Esophagus muscularis mucosa (tissue), 4 donors: Measurements from ENCODE around the gene DMC1. TPM values are rescaled to one million over a fixed set of nuclear protein-coding genes. Genes with fewer than 3 reads are reported as not detected.
A peak's percentile ranks its signal among the peaks of the same experiment; 100 is the strongest.

ENCODE experiments used
- DNase-seq: peaks from one replicate; pipeline ENCODE4 v3.0.0-alpha.2; 2017; ENCODE audit errors: extremely low spot score
- H3K27ac ChIP-seq, 4 donors: fragments of 200-600 bp; sonication (generic); replicated peaks in 1 of 4; 1 replicate in 3 of 4; 2 replicates in 1 of 4; pipeline ENCODE4 v1.5.1; 2016 to 2019; ENCODE audit warnings: mild to moderate bottlenecking in 1 of 4
- H3K27me3 ChIP-seq, 4 donors: fragments of 200-600 bp; sonication (generic); one replicate each; pipeline versions ENCODE4 v1.5.1 to v1.6.0; 2016 to 2019
- H3K36me3 ChIP-seq, 4 donors: fragments of 200-600 bp; sonication (generic); one replicate each; pipeline ENCODE4 v1.5.1; 2016 to 2019
- H3K4me1 ChIP-seq, 4 donors: fragments of 200-600 bp; sonication (generic); one replicate each; pipeline ENCODE4 v1.5.1; 2016 to 2019
- H3K4me3 ChIP-seq, 4 donors: fragments of 200-600 bp; sonication (generic); 1 replicate in 2 of 4; 2 replicates in 2 of 4; pipeline ENCODE4 v1.5.1; 2016 to 2019; ENCODE audit warnings: mild to moderate bottlenecking in 4 of 4, moderate library complexity in 1 of 4
- H3K9me3 ChIP-seq, 4 donors: fragments of 200-600 bp; sonication (generic); 1 replicate in 3 of 4; 2 replicates in 1 of 4; pipeline ENCODE4 v1.5.1; 2016 to 2019
- CTCF ChIP-seq, 3 experiments: fragments of 200-600 bp in 2 of 3; fragments of 450-650 bp in 1 of 3; sonication (generic) in 2 of 3; IDR thresholded peaks; one replicate each; pipeline ENCODE4 v1.5.1; 2017 to 2019; ENCODE audit warnings: antibody characterized with exemption in 3 of 3, mild to moderate bottlenecking in 2 of 3, moderate library complexity in 1 of 3
- EP300 ChIP-seq: sonication (generic); formaldehyde crosslinking; IDR thresholded peaks from one replicate; pipeline ENCODE4 v1.6.1; 2017; ENCODE audit warnings: antibody characterized with exemption
- POLR2A ChIP-seq: fragments of 450-650 bp; IDR thresholded peaks from one replicate; pipeline ENCODE4 v1.6.1; 2017; ENCODE audit warnings: antibody characterized with exemption, moderate library complexity, mild to moderate bottlenecking, low read depth
- POLR2AphosphoS5 ChIP-seq, 2 donors: sonication (generic); formaldehyde crosslinking; IDR thresholded peaks; one replicate each; pipeline ENCODE4 v1.6.1; 2017; ENCODE audit warnings: antibody characterized with exemption in 2 of 2
- WGBS: methylation state at CpG from one replicate; pipeline ENCODE4 v1.1.5; 2018; 5-methylcytosine and 5-hydroxymethylcytosine counted together
- intact Hi-C: fragments of 100-400 bp; cut with DNase I; formaldehyde crosslinking; loops from one replicate; pipeline ENCODE4 v1.15.1; 2023
- total RNA-seq, 4 donors: library from RNA; depleted of rRNA; stranded (reverse); fragments of >200 nt; gene quantifications; one replicate each; pipeline versions ENCODE4 v1.1.0 to v1.2.1, GENCODE V29; 2016

The DMC1 gene
- total RNA-seq, 4 donors from 2014 or later: 1.3 to 6.5 (median 1.6) TPM

DNA sequence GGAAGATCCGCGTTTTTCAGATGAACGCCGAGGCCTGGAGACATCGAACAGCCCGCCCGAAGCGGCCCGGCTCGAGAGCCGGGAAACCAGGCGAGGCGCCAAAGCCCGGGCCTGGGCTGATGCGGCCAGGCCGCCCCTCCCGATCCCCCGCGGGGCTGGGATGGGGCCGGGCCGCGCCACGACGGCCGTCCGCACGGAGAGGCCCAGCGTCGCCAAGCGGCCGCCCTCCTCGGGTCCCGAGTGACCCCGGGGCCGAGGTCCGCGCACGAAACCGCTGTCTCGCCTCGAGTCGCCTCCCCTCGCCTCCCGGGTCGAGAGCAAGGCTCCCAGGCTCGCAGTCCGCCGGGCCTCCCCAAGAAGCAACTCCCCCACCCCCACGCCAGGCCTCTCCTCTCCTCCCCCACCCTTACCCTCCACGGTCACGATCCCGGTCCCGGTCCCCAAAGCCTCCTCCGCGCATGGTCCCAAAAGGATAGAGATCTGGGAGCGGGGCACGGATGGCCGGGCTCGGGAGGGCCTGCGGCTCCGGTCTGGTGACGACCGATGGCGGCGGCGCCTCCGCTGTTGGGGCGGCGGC, 64.4 kb downstream of the DMC1 start:
- peak overlapping the region; percentile 80 to 92 (median 86) for H3K4me3 ChIP-seq
- H3K27me3 ChIP-seq: no peaks in the 10 kb centered on the region
- 0% methylated on average over 15 of the region's 69 CpGs for WGBS
- intact Hi-C loops: loop anchor here (2.0 to 10.0 kb wide), 2 partner anchors 65 to 111 kb away; partner anchors contain the start of gene DMC1
- peaks cover 0 to 27% (median 10%) of the 10 kb centered on the region in 4 donors for H3K36me3 ChIP-seq
- no peaks in the 10 kb centered on the region for H3K9me3 ChIP-seq
- TF ChIP-seq POLR2AphosphoS5 (IDR thresholded peaks at IDR 0.05): peak; percentile 31 to 73
- peak; percentile 81 for TF ChIP-seq POLR2A
- TF ChIP-seq EP300: no peak
- TF ChIP-seq CTCF (IDR thresholded peaks at IDR 0.05): no peak
- H3K27ac ChIP-seq: peak overlapping the region; percentile 99 to 100 (median 99)
- DNase-seq: peak; percentile 94
- peaks cover 38 to 53% (median 48%) of the 10 kb centered on the region in 4 donors for H3K4me1 ChIP-seq

- intact Hi-C loops: loop anchor here (2.0 to 10.0 kb wide), 2 partner anchors 66 to 110 kb away; partner anchors contain the start of gene DMC1
- no peak for DNase-seq
- no peaks in the 10 kb centered on the region for H3K27me3 ChIP-seq
- TF ChIP-seq POLR2A (no peak), POLR2AphosphoS5 (IDR thresholded peaks at IDR 0.05) (peak; percentile 8 to 26), CTCF (IDR thresholded peaks at IDR 0.05) (no peak), EP300 (no peak)
- H3K36me3 ChIP-seq: peaks cover 5 to 34% (median 17%) of the 10 kb centered on the region in 4 donors
- H3K4me1 ChIP-seq: peaks cover 38 to 58% (median 55%) of the 10 kb centered on the region in 4 donors
- under 1% methylated on average over 35 of the region's 35 CpGs for WGBS
- H3K4me3 ChIP-seq: peak overlapping the region; percentile 80 to 92 (median 86)
- no peaks in the 10 kb centered on the region for H3K9me3 ChIP-seq
- H3K27ac ChIP-seq: peak overlapping the region; percentile 99 to 100 (median 99)
Observed at GRCh38 chr22:38504731-38505540, 65.0 kb downstream of the DMC1 start.

DNA sequence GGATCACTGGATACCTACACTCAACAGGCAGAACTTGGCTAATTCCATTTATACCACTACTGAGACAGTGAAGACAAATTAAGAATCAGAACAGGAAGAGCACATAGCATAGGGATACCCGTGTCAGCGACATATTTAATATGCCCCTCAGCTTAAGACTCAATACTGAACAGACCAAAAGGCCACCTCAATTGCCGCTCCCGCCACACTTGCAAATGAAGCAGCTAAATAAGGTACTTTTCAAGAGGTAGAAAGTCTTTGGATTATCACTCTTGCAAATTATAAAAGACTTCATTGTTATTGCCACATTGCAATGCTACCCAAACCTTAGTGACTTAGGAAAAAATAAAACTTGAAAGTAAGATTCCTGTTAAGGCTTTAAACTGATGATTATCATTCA, 67.0 kb downstream of the DMC1 start:
- peaks cover 50 to 78% (median 73%) of the 10 kb centered on the region in 4 donors for H3K4me1 ChIP-seq
- peak overlapping the region; percentile 80 to 92 (median 86) for H3K4me3 ChIP-seq
- TF ChIP-seq POLR2AphosphoS5 (IDR thresholded peaks at IDR 0.05): no peak
- TF ChIP-seq CTCF (IDR thresholded peaks at IDR 0.05): no peak
- TF ChIP-seq EP300: no peak
- no peak for TF ChIP-seq POLR2A
- intact Hi-C loops: loop anchor here (10.0 kb wide), 1 partner anchor 108 kb away; no protein-coding TSS in a partner anchor
- DNase-seq: no peak
- peaks cover 24 to 53% (median 36%) of the 10 kb centered on the region in 4 donors for H3K36me3 ChIP-seq
- no peaks in the 10 kb centered on the region for H3K9me3 ChIP-seq
- H3K27me3 ChIP-seq: no peaks in the 10 kb centered on the region
- WGBS: 16% methylated on average over 4 of the region's 4 CpGs
- peak overlapping the region in 3 of 4 donors; percentile 99 for H3K27ac ChIP-seq

DNA sequence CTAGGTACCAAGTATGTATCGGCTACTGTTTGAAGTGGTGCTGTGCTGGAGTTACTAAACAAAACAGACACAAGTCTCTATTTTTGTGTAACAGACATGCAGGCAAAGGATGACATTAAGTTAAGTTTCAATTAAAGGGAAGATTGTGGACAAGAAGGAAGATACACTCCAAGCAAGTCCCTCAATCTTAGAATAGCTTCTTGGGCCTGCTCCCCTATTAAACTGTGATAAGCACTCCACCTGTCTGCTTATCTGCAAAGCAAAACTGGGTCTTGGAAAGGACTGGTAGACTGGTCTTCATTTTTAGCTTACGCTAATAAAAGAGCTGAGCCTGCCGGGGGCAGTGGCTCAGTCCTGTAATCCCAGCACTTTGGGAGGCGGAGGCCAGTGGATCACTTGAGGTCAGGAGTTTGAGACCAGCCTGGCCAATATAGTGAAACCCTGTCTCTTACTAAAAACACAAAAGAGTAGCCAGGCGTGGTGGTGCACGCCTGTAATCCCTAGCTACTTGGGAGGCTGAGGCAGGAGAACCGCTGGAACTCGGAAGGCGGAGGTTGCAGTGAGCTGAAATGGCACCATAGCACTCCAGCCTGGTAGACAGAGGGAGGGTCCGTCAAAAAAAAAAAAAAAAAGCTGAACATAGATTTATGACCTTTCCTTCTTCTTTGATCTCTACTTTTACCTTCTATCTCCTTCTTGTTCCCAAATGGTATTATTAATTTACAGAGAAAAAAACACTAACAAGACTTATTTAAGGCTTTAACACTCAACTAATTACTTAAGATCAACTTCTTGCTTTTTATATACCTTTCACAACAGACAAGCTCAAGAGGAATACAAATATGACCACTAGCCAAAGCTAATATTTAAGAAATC, 67.9 kb downstream of the DMC1 start:
- Histone ChIP-seq H3K9me3 (no peaks in the 10 kb centered on the region), H3K27ac (peak overlapping the region in 3 of 4 donors; percentile 99), H3K27me3 (no peaks in the 10 kb centered on the region), H3K36me3 (peaks cover 34 to 63% (median 46%) of the 10 kb centered on the region in 4 donors), H3K4me1 (peaks cover 47 to 77% (median 72%) of the 10 kb centered on the region in 4 donors), H3K4me3 (peak overlapping the region; percentile 14 to 92 (median 83))
- WGBS: 71% methylated on average over 10 of the region's 10 CpGs
- no peak for DNase-seq
- intact Hi-C loops: loop anchor here (10.0 kb wide), 1 partner anchor 107 kb away; no protein-coding TSS in a partner anchor
- TF ChIP-seq CTCF (IDR thresholded peaks at IDR 0.05) (no peak), POLR2AphosphoS5 (IDR thresholded peaks at IDR 0.05) (no peak), POLR2A (no peak), EP300 (no peak)
